Caco-2 (cell line): ENCODE data around the gene BNIP2. TPM values are rescaled to one million over a fixed set of nuclear protein-coding genes. Genes with fewer than 3 reads are reported as not detected.
A peak's percentile ranks its signal among the peaks of the same experiment; 100 is the strongest.

Experiments
- BruUV-seq: library from RNA; stranded (reverse); fragments of 400-500 nt; replicated peaks from 2 replicates; lab custom pipeline; 2021; lab: Mats Ljungman, UMichigan
- CTCF ChIA-PET: fragments of 300-600 bp; sonication (Branson Sonifier 250); formaldehyde crosslinking; loops from one replicate; lab custom pipeline; 2022; ENCODE audit warnings: antibody characterized with exemption; lab: Charles Lee
- POLR2A ChIA-PET: fragments of 300-600 bp; sonication (Branson Sonifier 250); formaldehyde crosslinking; loops from one replicate; lab custom pipeline; 2022; ENCODE audit warnings: antibody characterized with exemption; lab: Charles Lee
- DNase-seq, 2 experiments: peaks; one replicate each; pipeline versions ENCODE4 v3.0.0 to v3.0.0-alpha.2; 2020 to 2022
- H3K27me3 ChIP-seq: replicated peaks from 2 replicates; pipeline ENCODE4 v1.6.0; 2011; ENCODE audit warnings: low read length; ENCODE audit not compliant: control insufficient read depth, insufficient read depth
- H3K36me3 ChIP-seq: 2 replicates; pipeline ENCODE4 v1.5.1; 2011; ENCODE audit warnings: low read length; ENCODE audit not compliant: control insufficient read depth, insufficient read depth
- H3K4me1 ChIP-seq: fragments of 250-450 bp; sonication (Bioruptor Pico); 2 replicates; pipeline ENCODE4 v1.5.1; 2020; ENCODE audit warnings: mild to moderate bottlenecking
- H3K4me3 ChIP-seq: 2 replicates; pipeline ENCODE4 v1.5.1; 2011; ENCODE audit warnings: low read depth, mild to moderate bottlenecking, control low read depth, low read length
- H3K9me3 ChIP-seq: fragments of 250-450 bp; sonication (Bioruptor Pico); 2 replicates; pipeline ENCODE4 v1.5.1; 2020; ENCODE audit warnings: mild to moderate bottlenecking, moderate library complexity
- H3K27ac Mint-ChIP-seq: one replicate; pipeline ENCODE4 v1.8.0; 2022; ENCODE audit warnings: mixed read lengths; ENCODE audit not compliant: unreplicated experiment
- H3K27me3 Mint-ChIP-seq: one replicate; pipeline ENCODE4 v1.8.0; 2022; ENCODE audit warnings: mixed read lengths; ENCODE audit not compliant: insufficient read depth, unreplicated experiment
- H3K36me3 Mint-ChIP-seq: one replicate; pipeline ENCODE4 v1.8.0; 2022; ENCODE audit warnings: mild to moderate bottlenecking, mixed read lengths; ENCODE audit not compliant: insufficient read depth, unreplicated experiment
- H3K4me1 Mint-ChIP-seq: one replicate; pipeline ENCODE4 v1.8.0; 2022; ENCODE audit warnings: low read depth, mixed read lengths; ENCODE audit not compliant: unreplicated experiment
- H3K4me3 Mint-ChIP-seq: one replicate; pipeline ENCODE4 v1.8.0; 2022; ENCODE audit warnings: mild to moderate bottlenecking, moderate library complexity, mixed read lengths; ENCODE audit not compliant: unreplicated experiment
- H3K9me3 Mint-ChIP-seq: one replicate; pipeline ENCODE4 v1.8.0; 2022; ENCODE audit warnings: mixed read lengths; ENCODE audit not compliant: unreplicated experiment
- intact Hi-C: fragments of 100-400 bp; cut with micrococcal nuclease; formaldehyde crosslinking; loops from one replicate; pipeline ENCODE4 v1.10.0; 2022; ENCODE audit not compliant: unreplicated experiment
- total RNA-seq: library from RNA; stranded (reverse); gene quantifications from 2 replicates; pipeline ENCODE4 v1.2.3, GENCODE V29; 2022
- TF ChIP-seq, protein P1 (sequence below), 2 experiments: fragments of 200-600 bp in 1 of 2; IDR thresholded peaks; 1 replicate in 1 of 2; 2 replicates in 1 of 2; pipeline versions ENCODE4 v1.5.1 to v1.8.0; 2011 to 2022; ENCODE audit warnings: antibody characterized with exemption in 1 of 2, control low read depth in 1 of 2, inconsistent platforms in 1 of 2, low read depth in 1 of 2, low read length in 1 of 2, mild to moderate bottlenecking in 1 of 2, moderate library complexity in 1 of 2; ENCODE audit not compliant: insufficient read depth in 1 of 2, severe bottlenecking in 1 of 2, unreplicated experiment in 1 of 2

BNIP2 gene
- total RNA-seq, 1 experiment from 2014 or later = 54.0 TPM

DNA sequence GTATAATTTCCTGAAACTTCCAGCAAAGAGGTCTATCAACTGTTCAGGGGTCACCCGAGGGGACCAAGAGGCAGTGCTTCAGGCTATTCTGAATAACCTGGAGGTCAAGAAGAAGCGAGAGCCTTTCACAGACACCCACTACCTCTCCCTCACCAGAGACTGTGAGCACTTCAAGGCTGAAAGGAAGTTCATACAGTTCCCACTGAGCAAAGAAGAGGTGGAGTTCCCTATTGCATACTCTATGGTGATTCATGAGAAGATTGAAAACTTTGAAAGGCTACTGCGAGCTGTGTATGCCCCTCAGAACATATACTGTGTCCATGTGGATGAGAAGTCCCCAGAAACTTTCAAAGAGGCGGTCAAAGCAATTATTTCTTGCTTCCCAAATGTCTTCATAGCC, 70.7 kb downstream of the BNIP2 start:
- Histone ChIP-seq H3K36me3 (no peaks in the 10 kb centered on the region), H3K9me3 (no peaks in the 10 kb centered on the region), H3K4me3 (no peak overlapping the region), H3K4me1 (peaks cover 5% of the 10 kb centered on the region; the same call in 1 of the 2 replicates), H3K27me3 (no peaks in the 10 kb centered on the region; the same call in 1 of the 2 replicates)
- no peaks in the 10 kb centered on the region for H3K9me3 Mint-ChIP-seq
- H3K27me3 Mint-ChIP-seq = no peaks in the 10 kb centered on the region
- no peaks in the 10 kb centered on the region for H3K36me3 Mint-ChIP-seq
- no TSS peak for BruUV-seq
- peaks cover 6% of the 10 kb centered on the region for H3K4me1 Mint-ChIP-seq
- no peak overlapping the region for H3K27ac Mint-ChIP-seq
- no peak overlapping the region for H3K4me3 Mint-ChIP-seq
- TF ChIP-seq, protein P1, sequence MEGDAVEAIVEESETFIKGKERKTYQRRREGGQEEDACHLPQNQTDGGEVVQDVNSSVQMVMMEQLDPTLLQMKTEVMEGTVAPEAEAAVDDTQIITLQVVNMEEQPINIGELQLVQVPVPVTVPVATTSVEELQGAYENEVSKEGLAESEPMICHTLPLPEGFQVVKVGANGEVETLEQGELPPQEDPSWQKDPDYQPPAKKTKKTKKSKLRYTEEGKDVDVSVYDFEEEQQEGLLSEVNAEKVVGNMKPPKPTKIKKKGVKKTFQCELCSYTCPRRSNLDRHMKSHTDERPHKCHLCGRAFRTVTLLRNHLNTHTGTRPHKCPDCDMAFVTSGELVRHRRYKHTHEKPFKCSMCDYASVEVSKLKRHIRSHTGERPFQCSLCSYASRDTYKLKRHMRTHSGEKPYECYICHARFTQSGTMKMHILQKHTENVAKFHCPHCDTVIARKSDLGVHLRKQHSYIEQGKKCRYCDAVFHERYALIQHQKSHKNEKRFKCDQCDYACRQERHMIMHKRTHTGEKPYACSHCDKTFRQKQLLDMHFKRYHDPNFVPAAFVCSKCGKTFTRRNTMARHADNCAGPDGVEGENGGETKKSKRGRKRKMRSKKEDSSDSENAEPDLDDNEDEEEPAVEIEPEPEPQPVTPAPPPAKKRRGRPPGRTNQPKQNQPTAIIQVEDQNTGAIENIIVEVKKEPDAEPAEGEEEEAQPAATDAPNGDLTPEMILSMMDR (IDR thresholded peaks at IDR 0.05; ENCODE audit: insufficient read depth in 1 of 2, low read depth in 1 of 2, low read length in 1 of 2, severe bottlenecking in 1 of 2, unreplicated experiment in 1 of 2) = no peak
- no peak for DNase-seq
- intact Hi-C loops = no loop called here
- ChIA-PET CTCF (no interaction called here), POLR2A (no interaction called here)

DNA sequence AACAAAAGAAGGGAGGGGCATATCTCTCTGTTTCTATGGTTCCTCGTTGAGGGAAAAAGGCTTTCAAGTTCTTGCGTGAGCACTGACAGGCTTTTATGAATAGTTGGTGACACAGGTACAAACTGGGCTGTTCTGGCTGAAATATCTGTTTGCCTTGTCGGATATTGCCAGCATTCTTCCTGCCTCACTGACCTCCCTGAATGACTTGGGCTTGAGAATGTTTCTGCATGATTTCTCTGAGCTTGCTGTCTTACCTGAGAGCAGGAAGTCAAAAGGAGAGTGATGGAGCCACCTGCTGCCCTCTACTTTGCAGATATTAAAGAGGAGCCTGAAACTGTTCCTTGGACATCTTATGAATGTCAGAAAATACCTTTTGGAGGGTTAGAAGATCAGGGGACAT, 72.7 kb downstream of the BNIP2 start:
- no peaks in the 10 kb centered on the region for H3K9me3 ChIP-seq
- Mint-ChIP-seq H3K9me3 (peaks cover 7% of the 10 kb centered on the region), H3K27ac (no peak overlapping the region), H3K4me3 (no peak overlapping the region), H3K4me1 (peaks cover 21% of the 10 kb centered on the region), H3K27me3 (no peaks in the 10 kb centered on the region), H3K36me3 (peaks cover 5% of the 10 kb centered on the region)
- TF ChIP-seq, protein P1 (IDR thresholded peaks at IDR 0.05; ENCODE audit: insufficient read depth in 1 of 2, low read depth in 1 of 2, low read length in 1 of 2, severe bottlenecking in 1 of 2, unreplicated experiment in 1 of 2) = peak; percentile 16 to 33
- POLR2A ChIA-PET = no interaction called here
- CTCF ChIA-PET = interaction anchor here (0.7 to 1.4 kb wide), 4 partner anchors 21 to 87 kb away, joined by 3 to 38 read pairs (median 8); no protein-coding TSS in a partner anchor
- no peaks in the 10 kb centered on the region; the same call in 1 of the 2 replicates for H3K27me3 ChIP-seq
- BruUV-seq = no TSS peak
- no peak overlapping the region for H3K4me3 ChIP-seq
- intact Hi-C loops = loop anchor here (1.0 kb wide), 1 partner anchor 83 kb away; no protein-coding TSS in a partner anchor
- H3K36me3 ChIP-seq = no peaks in the 10 kb centered on the region
- peak; percentile 33 to 46 for DNase-seq
- H3K4me1 ChIP-seq = peaks cover 18% of the 10 kb centered on the region

DNA sequence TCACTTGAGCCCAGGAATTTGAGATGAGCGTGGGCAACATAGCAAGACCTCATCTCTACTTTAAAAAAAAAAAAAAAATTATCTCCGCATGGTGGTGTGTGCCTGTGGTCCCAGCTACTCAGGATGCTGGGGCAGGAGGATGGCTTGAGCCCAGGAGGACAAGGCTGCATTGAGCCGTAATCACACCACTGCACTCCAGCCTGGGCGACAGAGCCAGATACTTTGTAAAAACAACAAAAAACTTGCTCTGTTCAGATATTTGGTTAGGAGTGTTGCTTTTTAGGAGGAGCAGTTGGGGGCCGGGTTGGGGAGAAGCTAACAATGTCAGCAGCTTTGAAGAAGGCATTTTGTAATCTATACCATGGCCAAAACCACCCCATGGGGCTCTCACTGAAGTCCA, 73.5 kb downstream of the BNIP2 start:
- POLR2A ChIA-PET = no interaction called here
- H3K27me3 Mint-ChIP-seq = no peaks in the 10 kb centered on the region
- peaks cover 15% of the 10 kb centered on the region for H3K9me3 Mint-ChIP-seq
- CTCF ChIA-PET = interaction anchor here (0.9 kb wide), 1 partner anchor 83 kb away, joined by 5 read pairs; no protein-coding TSS in a partner anchor
- TF ChIP-seq, protein P1 (IDR thresholded peaks at IDR 0.05; ENCODE audit: insufficient read depth in 1 of 2, low read depth in 1 of 2, low read length in 1 of 2, severe bottlenecking in 1 of 2, unreplicated experiment in 1 of 2) = no peak
- H3K27ac Mint-ChIP-seq = no peak overlapping the region
- Histone ChIP-seq H3K9me3 (no peaks in the 10 kb centered on the region), H3K4me3 (no peak overlapping the region), H3K27me3 (no peaks in the 10 kb centered on the region; the same call in 1 of the 2 replicates), H3K4me1 (peaks cover 21% of the 10 kb centered on the region), H3K36me3 (no peaks in the 10 kb centered on the region)
- DNase-seq = no peak
- H3K4me1 Mint-ChIP-seq = peaks cover 26% of the 10 kb centered on the region
- H3K36me3 Mint-ChIP-seq = peaks cover 8% of the 10 kb centered on the region
- H3K4me3 Mint-ChIP-seq = no peak overlapping the region
- BruUV-seq = no TSS peak
- intact Hi-C loops = loop anchor here (1.0 kb wide), 1 partner anchor 82 kb away; no protein-coding TSS in a partner anchor
